ENCODE results near the gene USP7. TPM values are rescaled to one million over a fixed set of nuclear protein-coding genes. Genes with fewer than 3 reads are reported as not detected.
"Not testable (repeated sequence)": the region's sequence is repeated elsewhere in the genome, so short reads cannot be mapped to it uniquely, and the experiment has no call there.

The USP7 gene
- total and polyA plus RNA-seq, 12 donors, result 22.2 to 84.8 (median 65.7) TPM

DNA sequence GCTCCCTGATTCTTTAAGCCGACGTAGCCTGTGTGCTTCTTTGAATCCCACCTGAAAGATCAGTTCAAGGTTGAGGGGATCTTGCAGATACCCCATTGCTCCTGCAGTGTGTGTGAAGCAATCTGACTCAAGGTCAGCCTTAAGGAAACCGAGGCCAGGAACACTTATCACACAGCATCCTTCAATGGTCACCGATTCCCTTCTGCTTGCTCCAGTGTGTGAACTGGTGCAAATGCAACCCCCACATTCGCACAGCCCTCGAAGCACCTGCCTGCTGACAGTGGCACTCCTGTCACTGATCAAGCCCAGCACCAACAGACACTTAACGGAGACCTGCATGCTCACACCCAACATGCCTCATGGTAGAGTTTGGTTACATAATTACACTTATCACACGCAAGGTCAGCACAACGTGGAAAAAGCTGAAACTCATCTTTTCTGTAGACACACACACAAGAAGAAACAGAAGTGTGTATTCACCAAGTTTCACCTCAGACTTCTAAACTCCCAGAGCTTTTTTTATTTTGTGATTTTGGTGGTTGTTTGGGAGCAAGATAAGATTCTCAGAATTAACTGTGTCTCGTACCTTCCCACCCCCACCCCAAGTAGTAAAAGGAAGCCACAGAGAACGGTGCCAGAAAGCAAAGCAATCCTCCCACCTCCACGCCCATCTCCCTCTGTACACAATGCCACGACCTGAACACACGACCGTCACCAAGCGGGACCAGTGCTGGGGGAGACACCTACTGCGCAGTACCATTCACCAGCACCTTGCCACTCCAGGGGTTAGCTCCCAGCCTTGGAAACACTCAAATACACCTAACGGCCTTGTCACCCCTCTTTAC lies 44.4 kb downstream of the USP7 start:
- TF ChIP-seq, protein P1, sequence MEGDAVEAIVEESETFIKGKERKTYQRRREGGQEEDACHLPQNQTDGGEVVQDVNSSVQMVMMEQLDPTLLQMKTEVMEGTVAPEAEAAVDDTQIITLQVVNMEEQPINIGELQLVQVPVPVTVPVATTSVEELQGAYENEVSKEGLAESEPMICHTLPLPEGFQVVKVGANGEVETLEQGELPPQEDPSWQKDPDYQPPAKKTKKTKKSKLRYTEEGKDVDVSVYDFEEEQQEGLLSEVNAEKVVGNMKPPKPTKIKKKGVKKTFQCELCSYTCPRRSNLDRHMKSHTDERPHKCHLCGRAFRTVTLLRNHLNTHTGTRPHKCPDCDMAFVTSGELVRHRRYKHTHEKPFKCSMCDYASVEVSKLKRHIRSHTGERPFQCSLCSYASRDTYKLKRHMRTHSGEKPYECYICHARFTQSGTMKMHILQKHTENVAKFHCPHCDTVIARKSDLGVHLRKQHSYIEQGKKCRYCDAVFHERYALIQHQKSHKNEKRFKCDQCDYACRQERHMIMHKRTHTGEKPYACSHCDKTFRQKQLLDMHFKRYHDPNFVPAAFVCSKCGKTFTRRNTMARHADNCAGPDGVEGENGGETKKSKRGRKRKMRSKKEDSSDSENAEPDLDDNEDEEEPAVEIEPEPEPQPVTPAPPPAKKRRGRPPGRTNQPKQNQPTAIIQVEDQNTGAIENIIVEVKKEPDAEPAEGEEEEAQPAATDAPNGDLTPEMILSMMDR (IDR thresholded peaks at IDR 0.05), result no peak
- H3K9me3 ChIP-seq, result no peaks in the 10 kb centered on the region
- H3K27ac ChIP-seq, result no peak overlapping the region
- H3K27me3 ChIP-seq, result no peaks in the 10 kb centered on the region
- H3K4me1 ChIP-seq, result peaks cover 5 to 12% (median 8%) of the 10 kb centered on the region in 9 donors
- H3K4me3 ChIP-seq, result no peak overlapping the region
- intact Hi-C loops (cut with DNase I), result loop anchor here in 1 of 10 donors (10.0 kb wide), 1 partner anchor 215 kb away; no protein-coding TSS in a partner anchor
- peaks cover 0 to 94% (median 71%) of the 10 kb centered on the region in 9 donors for H3K36me3 ChIP-seq
- WGBS, 2 donors, result 77 to 79% methylated on average over 18 of the region's 18 CpGs
- DNase-seq (no peak), ATAC-seq (no peak)

DNA sequence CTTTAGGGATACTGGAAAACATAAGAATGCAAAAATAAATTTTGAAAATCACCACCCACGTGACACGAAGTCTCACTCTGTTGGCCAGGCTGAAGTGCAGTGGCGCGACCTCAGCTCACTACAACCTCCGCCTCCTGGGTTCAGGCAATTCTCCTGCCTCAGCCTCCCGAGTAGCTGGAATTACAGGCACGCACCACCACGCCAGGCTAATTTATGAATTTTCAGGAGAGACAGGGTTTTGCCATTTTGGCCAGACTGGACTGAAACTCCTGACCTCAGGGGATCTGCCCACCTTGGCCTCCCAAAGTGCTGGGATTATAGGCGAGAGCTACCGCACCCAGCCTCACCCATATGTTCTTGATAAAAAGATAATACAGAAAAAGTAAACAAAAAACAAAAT lies 46.4 kb downstream of the USP7 start:
- not testable (repeated sequence) for H3K27me3 ChIP-seq, H3K4me3 ChIP-seq, DNase-seq, H3K9me3 ChIP-seq, ATAC-seq, H3K27ac ChIP-seq, H3K4me1 ChIP-seq
- WGBS, 2 donors, result 97% methylated on average over 10 of the region's 10 CpGs
- H3K36me3 ChIP-seq, result peaks cover 0 to 100% (median 69%) of the 10 kb centered on the region in 9 donors
- intact Hi-C loops (cut with DNase I), result loop anchor here in 1 of 10 donors (10.0 kb wide), 1 partner anchor 217 kb away; no protein-coding TSS in a partner anchor

DNA sequence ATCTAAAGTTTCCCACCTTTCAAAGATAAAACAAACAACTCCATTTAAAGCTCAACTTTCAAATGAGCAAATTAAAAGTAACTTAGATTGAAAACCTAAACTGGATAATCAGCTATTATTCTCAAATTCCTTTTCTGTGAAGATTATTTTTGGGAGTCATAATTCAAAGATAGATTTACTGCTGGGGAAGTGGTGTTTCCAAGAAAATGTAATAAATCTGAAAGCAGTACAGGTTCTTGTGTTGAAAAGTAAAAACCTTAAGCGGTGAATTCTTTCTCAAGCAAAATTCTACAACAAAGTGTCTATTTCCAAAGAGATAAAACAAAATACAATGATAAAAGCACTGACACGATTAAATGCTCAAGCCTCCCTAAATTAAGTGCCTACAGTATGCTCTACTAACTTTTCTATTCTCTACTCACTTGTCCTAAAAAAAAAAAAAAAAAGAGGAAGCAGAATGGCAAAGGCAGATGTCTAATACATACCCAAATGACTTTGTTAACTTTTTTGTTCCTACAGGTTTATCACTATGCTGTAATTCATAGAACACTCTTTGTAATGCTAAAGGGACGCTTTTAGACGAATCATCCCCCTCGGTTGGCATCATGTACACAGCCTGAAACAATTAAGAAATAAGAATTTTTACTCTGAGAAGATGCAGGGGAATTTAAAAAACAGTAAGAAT lies 47.0 kb downstream of the USP7 start:
- intact Hi-C loops (cut with DNase I), result loop anchor here in 1 of 10 donors (10.0 kb wide), 1 partner anchor 218 kb away; no protein-coding TSS in a partner anchor
- DNase-seq, result no peak
- 90 to 92% methylated on average over 5 of the region's 5 CpGs for WGBS, 2 donors

DNA sequence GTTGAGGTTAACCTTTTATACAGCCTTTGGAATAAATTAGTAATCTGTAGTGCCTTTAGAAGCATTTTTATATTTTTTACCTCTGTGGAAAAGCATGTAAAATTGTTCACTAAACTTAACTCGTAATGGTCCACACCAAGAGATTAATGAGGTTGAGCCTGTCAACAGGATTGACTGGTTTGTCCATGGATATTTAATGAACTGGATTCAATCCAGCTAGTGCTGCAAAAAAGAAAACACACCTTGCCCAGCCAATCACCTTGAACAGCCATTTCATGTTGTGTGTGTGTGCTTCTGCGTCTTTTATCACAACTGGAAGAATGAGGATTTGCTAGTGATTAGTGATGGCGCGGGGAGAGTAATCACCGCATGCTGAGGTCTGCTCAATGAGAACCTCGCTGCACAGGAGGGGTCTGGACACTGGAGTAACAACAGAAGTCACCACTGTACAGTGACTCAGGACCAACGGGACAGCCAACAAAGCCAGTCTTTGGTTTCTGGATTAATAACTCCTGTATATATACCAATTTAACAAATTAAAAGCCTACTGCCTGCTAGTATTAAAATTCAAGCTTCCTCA lies 47.9 kb downstream of the USP7 start:
- no peak overlapping the region for H3K27ac ChIP-seq
- H3K9me3 ChIP-seq, result no peaks in the 10 kb centered on the region
- ATAC-seq, result no peak
- 92 to 93% methylated on average over 7 of the region's 7 CpGs for WGBS, 2 donors
- intact Hi-C loops (cut with DNase I), result loop anchor here in 1 of 10 donors (10.0 kb wide), 1 partner anchor 219 kb away; no protein-coding TSS in a partner anchor
- H3K36me3 ChIP-seq, result peaks cover 0 to 100% (median 70%) of the 10 kb centered on the region in 9 donors
- H3K27me3 ChIP-seq, result no peaks in the 10 kb centered on the region
- DNase-seq, result no peak
- H3K4me1 ChIP-seq, result no peaks in the 10 kb centered on the region
- TF ChIP-seq, protein P1 (IDR thresholded peaks at IDR 0.05), result no peak
- H3K4me3 ChIP-seq, result no peak overlapping the region

More for the DNA sequence above, 47.0 kb downstream of the USP7 start:
- no peaks in the 10 kb centered on the region for H3K27me3 ChIP-seq
- no peaks in the 10 kb centered on the region for H3K4me1 ChIP-seq
- H3K27ac ChIP-seq, result no peak overlapping the region
- H3K36me3 ChIP-seq, result peaks cover 0 to 100% (median 72%) of the 10 kb centered on the region in 9 donors
- no peaks in the 10 kb centered on the region for H3K9me3 ChIP-seq
- TF ChIP-seq, protein P1 (IDR thresholded peaks at IDR 0.05), result no peak
- H3K4me3 ChIP-seq, result no peak overlapping the region
- ATAC-seq, result no peak
